Adipocyte (in vitro differentiated cells): ENCODE measurements around the gene ANKS4B.
A peak's percentile ranks its signal among the peaks of the same experiment; 100 is the strongest.
"Not testable (repeated sequence)": the region's sequence is repeated elsewhere in the genome, so short reads cannot be mapped to it uniquely, and the experiment has no call there.

ENCODE experiments used
- DNase-seq: peaks from one replicate; pipeline ENCODE4 v3.0.0-alpha.2; 2015; ENCODE audit warnings: low read depth
- H3K27me3 ChIP-seq: replicated peaks from 2 replicates; pipeline ENCODE4 v1.7.0; 2013; ENCODE audit warnings: mild to moderate bottlenecking, low read length, moderate library complexity; ENCODE audit not compliant: control insufficient read depth, insufficient read depth
- H3K36me3 ChIP-seq: 2 replicates; pipeline ENCODE4 v1.7.0; 2013; ENCODE audit warnings: low read length, mild to moderate bottlenecking, moderate library complexity; ENCODE audit not compliant: control insufficient read depth, insufficient read depth, severe bottlenecking
- H3K4me1 ChIP-seq: 2 replicates; pipeline ENCODE4 v1.7.0; 2013; ENCODE audit warnings: mild to moderate bottlenecking, low read length, moderate library complexity; ENCODE audit not compliant: control insufficient read depth, insufficient read depth
- H3K4me3 ChIP-seq: 2 replicates; pipeline ENCODE4 v1.7.0; 2013; ENCODE audit warnings: mild to moderate bottlenecking, low read length, moderate library complexity
- H3K9ac ChIP-seq: 2 replicates; pipeline ENCODE4 v1.7.0; 2013; ENCODE audit warnings: mild to moderate bottlenecking, low read length, moderate library complexity
- H3K9me3 ChIP-seq: 2 replicates; pipeline ENCODE4 v1.7.0; 2013; ENCODE audit warnings: mild to moderate bottlenecking, low read length, moderate library complexity; ENCODE audit not compliant: control insufficient read depth

Gene ANKS4B, protein sequence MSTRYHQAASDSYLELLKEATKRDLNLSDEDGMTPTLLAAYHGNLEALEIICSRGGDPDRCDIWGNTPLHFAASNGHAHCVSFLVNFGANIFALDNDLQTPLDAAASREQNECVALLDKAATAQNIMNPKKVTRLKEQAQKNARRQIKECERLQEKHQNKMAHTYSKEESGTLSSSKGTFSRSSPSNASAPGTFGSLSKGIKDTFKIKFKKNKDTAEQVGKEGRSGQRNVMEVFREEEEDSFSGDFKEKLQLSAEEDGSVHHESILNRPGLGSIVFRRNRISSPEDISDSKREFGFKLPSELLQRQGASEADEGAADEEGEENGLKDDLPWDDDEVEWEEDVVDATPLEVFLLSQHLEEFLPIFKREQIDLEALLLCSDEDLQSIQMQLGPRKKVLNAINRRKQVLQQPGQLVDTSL

GRCh38 chr16:21233521-21234150 lies at the start of gene ANKS4B:
TSS of gene ANKS4B (plus strand) at chr16:21233699. CDS start at chr16:21233738, 39 bp downstream.
- peaks cover 5% of the 10 kb centered on the region for H3K27me3 ChIP-seq
- H3K4me1 ChIP-seq, result no peaks in the 10 kb centered on the region
- DNase-seq, result no peak
- H3K4me3 ChIP-seq, result no peak within 1 kb of the TSS
- no peak within 1 kb of the TSS for H3K9ac ChIP-seq
- H3K9me3 ChIP-seq, result no peaks in the 10 kb centered on the region
- H3K36me3 ChIP-seq, result no peaks in the 10 kb centered on the region

- Histone ChIP-seq H3K9me3 (no peaks in the 10 kb centered on the region), H3K4me1 (peaks cover 18% of the 10 kb centered on the region), H3K36me3 (peaks cover 28% of the 10 kb centered on the region), H3K27me3 (no peaks in the 10 kb centered on the region), H3K9ac (no peak overlapping the region), H3K4me3 (no peak overlapping the region)
- no peak for DNase-seq
Measured at GRCh38 chr16:21183995-21184394, 49.5 kb upstream of the ANKS4B start.

DNA sequence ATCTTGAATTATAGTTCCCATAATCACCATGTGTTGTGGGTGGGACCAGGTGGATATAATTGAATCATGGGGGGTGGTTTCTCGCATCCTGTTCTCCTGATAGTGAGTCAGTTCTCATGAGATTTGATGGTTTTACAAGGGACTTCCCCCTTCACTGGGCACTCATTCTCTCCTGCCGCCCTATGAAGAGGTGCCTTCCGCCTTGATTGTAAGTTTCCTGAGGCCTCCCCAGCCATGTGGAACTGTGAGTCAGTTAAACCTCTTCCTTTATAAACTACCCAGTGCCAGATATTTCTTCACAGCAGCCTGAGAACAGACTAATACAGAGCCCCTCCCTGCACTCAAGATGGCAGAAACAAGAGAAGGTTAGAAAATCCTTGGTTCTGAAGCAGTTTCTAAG lies 48.7 kb upstream of the ANKS4B start:
- Histone ChIP-seq H3K9ac (no peak overlapping the region), H3K9me3 (no peaks in the 10 kb centered on the region), H3K4me1 (peaks cover 10% of the 10 kb centered on the region), H3K36me3 (peaks cover 22% of the 10 kb centered on the region), H3K27me3 (no peaks in the 10 kb centered on the region), H3K4me3 (no peak overlapping the region)
- no peak for DNase-seq

- no peaks in the 10 kb centered on the region for H3K9me3 ChIP-seq
Measured at GRCh38 chr16:21185659-21186325, 47.7 kb upstream of the ANKS4B start.

GRCh38 chr16:21186326-21186691 lies 47.2 kb upstream of the ANKS4B start:
- Histone ChIP-seq H3K27me3 (no peaks in the 10 kb centered on the region), H3K4me3 (no peak overlapping the region), H3K9me3 (no peaks in the 10 kb centered on the region), H3K4me1 (peaks cover 8% of the 10 kb centered on the region), H3K36me3 (peaks cover 11% of the 10 kb centered on the region), H3K9ac (no peak overlapping the region)
- DNase-seq, result no peak

More at GRCh38 chr16:21185659-21186325, 47.7 kb upstream of the ANKS4B start:
- Histone ChIP-seq H3K4me1 (peaks cover 8% of the 10 kb centered on the region), H3K36me3 (peaks cover 16% of the 10 kb centered on the region), H3K27me3 (no peaks in the 10 kb centered on the region), H3K4me3 (no peak overlapping the region), H3K9ac (no peak overlapping the region)
- no peak for DNase-seq

DNA sequence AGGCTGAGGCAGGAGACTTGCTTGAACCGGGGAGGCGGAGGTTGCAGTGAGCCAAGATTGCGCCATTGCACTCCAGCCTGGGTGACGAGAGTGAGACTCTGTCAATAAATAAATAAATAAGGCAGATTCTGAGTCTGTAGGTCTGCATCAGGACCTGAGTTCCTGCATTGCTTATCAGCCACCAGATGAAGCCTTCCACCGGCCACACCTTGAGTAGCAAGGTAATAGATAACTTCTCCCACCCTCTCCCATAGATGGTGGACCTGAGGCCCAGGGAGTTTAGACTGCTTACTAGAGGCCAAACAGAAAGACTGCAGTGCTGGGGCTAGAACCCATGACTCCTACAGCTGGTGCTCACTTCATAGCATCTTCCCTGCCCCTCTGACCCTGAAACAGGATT lies 44.2 kb upstream of the ANKS4B start:
- no peak overlapping the region for H3K9ac ChIP-seq
- no peaks in the 10 kb centered on the region for H3K36me3 ChIP-seq
- peaks cover 8% of the 10 kb centered on the region for H3K4me1 ChIP-seq
- DNase-seq, result no peak
- no peaks in the 10 kb centered on the region for H3K27me3 ChIP-seq
- no peak overlapping the region for H3K4me3 ChIP-seq
- H3K9me3 ChIP-seq, result no peaks in the 10 kb centered on the region

DNA sequence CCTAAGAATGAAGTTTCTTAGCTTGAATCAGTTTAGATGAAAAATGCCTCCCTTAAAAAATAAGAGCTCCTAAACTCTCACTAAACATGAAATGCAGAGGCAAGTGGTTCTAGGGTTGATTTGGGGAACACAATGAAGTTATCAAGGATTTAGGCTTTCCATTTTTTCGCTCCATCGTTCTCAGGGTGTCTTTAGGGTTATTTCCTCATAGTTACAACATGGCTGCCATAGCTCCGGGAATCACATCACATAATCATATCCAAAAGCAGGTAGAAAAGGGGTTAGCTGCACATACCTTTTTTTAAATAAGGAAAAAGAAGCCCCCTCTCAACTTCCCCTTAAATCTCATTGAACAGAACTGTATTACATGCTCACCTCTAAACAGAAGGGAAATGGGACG lies 43.5 kb upstream of the ANKS4B start:
- Histone ChIP-seq H3K9ac (no peak overlapping the region), H3K9me3 (no peaks in the 10 kb centered on the region), H3K4me3 (no peak overlapping the region), H3K4me1 (peaks cover 11% of the 10 kb centered on the region), H3K36me3 (no peaks in the 10 kb centered on the region), H3K27me3 (no peaks in the 10 kb centered on the region)
- no peak for DNase-seq

GRCh38 chr16:21190599-21190998 lies 42.9 kb upstream of the ANKS4B start:
- DNase-seq, result peak; percentile 80
- Histone ChIP-seq H3K4me3 (no peak overlapping the region), H3K9ac (no peak overlapping the region), H3K4me1 (peaks cover 11% of the 10 kb centered on the region), H3K36me3 (no peaks in the 10 kb centered on the region), H3K27me3 (no peaks in the 10 kb centered on the region), H3K9me3 (no peaks in the 10 kb centered on the region)

DNA sequence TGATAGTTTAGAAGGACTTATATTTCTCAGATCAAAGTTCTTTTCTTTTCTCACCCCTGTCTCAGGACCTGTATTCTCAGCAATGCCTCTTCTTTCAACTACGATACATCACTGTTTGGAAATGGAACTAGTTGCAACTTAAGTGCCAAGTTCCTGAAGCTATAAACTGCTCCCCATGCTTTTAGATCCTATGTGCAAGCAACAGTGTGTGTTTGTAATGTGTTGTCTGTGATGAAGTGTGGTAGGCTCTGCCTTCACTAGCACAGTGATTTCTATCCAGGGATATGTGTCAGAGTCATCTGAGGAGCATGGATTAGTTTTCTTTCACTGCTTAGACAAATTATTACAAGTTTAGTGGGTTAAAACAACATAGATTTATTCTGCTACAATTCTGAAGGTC lies 40.5 kb upstream of the ANKS4B start:
- no peak overlapping the region for H3K4me3 ChIP-seq
- H3K4me1 ChIP-seq, result peaks cover 9% of the 10 kb centered on the region
- no peak for DNase-seq
- no peaks in the 10 kb centered on the region for H3K27me3 ChIP-seq
- H3K9ac ChIP-seq, result no peak overlapping the region
- no peaks in the 10 kb centered on the region for H3K36me3 ChIP-seq
- H3K9me3 ChIP-seq, result no peaks in the 10 kb centered on the region

GRCh38 chr16:21194771-21195301 lies 38.7 kb upstream of the ANKS4B start:
- H3K27me3 ChIP-seq, result peaks cover 6% of the 10 kb centered on the region
- H3K9me3 ChIP-seq, result no peaks in the 10 kb centered on the region
- DNase-seq, result peak; percentile 19
- no peak overlapping the region for H3K9ac ChIP-seq
- no peaks in the 10 kb centered on the region for H3K36me3 ChIP-seq
- H3K4me1 ChIP-seq, result peaks cover 3% of the 10 kb centered on the region
- H3K4me3 ChIP-seq, result no peak overlapping the region

DNA sequence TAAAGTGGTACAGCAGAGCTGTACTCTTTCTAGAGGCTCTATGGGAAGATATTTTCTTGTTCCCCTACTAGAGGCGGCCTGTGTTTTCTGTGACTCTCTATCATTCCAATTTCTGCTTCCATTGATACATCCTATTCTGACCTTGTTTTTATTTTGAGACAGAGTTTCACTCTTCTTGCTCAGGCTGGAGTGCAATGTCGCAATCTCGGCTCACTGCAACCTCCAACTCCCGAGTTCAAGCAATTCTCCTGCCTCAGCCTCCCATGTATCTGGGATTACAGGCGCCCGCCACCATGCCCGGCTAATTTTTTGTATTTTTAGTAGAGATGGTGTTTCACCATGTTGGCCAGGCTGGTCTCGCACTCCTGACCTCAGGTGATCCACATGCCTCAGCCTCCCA lies 38.2 kb upstream of the ANKS4B start:
- DNase-seq, H3K4me1 ChIP-seq, H3K4me3 ChIP-seq, H3K36me3 ChIP-seq, H3K27me3 ChIP-seq, H3K9me3 ChIP-seq, H3K9ac ChIP-seq: not testable (repeated sequence)
